ENCODE results near the gene ITGB5.
"Not testable (repeated sequence)": the region's sequence is repeated elsewhere in the genome, so short reads cannot be mapped to it uniquely, and the experiment has no call there.

The ITGB5 gene

GRCh38 chr3:124812291-124813265 lies 74.6 kb downstream of the ITGB5 start:
- DNase-seq = no peak

- DNase-seq = no peak
These were observed 75.7 kb downstream of the ITGB5 start for GRCh38 chr3:124811436-124811835.

- DNase-seq = no peak
These were observed 76.2 kb downstream of the ITGB5 start for GRCh38 chr3:124810970-124811369.

- no peak for DNase-seq
These were observed 78.1 kb downstream of the ITGB5 start for GRCh38 chr3:124809039-124809438.

- DNase-seq = no peak
These were observed 81.5 kb downstream of the ITGB5 start for GRCh38 chr3:124805671-124806070.

- no peak for DNase-seq
These were observed 82.3 kb downstream of the ITGB5 start for GRCh38 chr3:124804875-124805274.

GRCh38 chr3:124802702-124803101 lies 84.5 kb downstream of the ITGB5 start:
- DNase-seq = no peak

GRCh38 chr3:124802061-124802698 lies 85.0 kb downstream of the ITGB5 start:
- DNase-seq = no peak

- no peak for DNase-seq
These were observed 86.5 kb downstream of the ITGB5 start for GRCh38 chr3:124800511-124801258.

GRCh38 chr3:124800076-124800475 lies 87.1 kb downstream of the ITGB5 start:
- no peak for DNase-seq

GRCh38 chr3:124799676-124800075 lies 87.5 kb downstream of the ITGB5 start:
- no peak for DNase-seq

GRCh38 chr3:124797426-124797945 lies 89.7 kb downstream of the ITGB5 start:
- no peak for DNase-seq

GRCh38 chr3:124796477-124796876 lies 90.7 kb downstream of the ITGB5 start:
- no peak for DNase-seq

GRCh38 chr3:124793054-124793739 lies 94.0 kb downstream of the ITGB5 start:
- DNase-seq = no peak

GRCh38 chr3:124792341-124793040 lies 94.7 kb downstream of the ITGB5 start:
- DNase-seq = no peak

- no peak for DNase-seq
These were observed 95.5 kb downstream of the ITGB5 start for GRCh38 chr3:124791639-124792151.

- no peak for DNase-seq
These were observed 96.0 kb downstream of the ITGB5 start for GRCh38 chr3:124791142-124791541.

- not testable (repeated sequence) for DNase-seq
These were observed 98.1 kb downstream of the ITGB5 start for GRCh38 chr3:124789103-124789502.

- no peak for DNase-seq
These were observed 98.9 kb downstream of the ITGB5 start for GRCh38 chr3:124788254-124788745.

- DNase-seq = no peak
These were observed 99.5 kb downstream of the ITGB5 start for GRCh38 chr3:124787476-124788195.
